GM12878 (cell line): ENCODE results near the gene ABL2.

ENCODE experiments used
- BRCA1 ChIP-seq: IDR thresholded peaks from 2 replicates; pipeline ENCODE4 v1.6.1; 2011; ENCODE audit warnings: low read depth, low read length, improper control_type of control experiment
- HDAC2 ChIP-seq: fragments of 200-600 bp; sonication (generic); IDR thresholded peaks from 2 replicates; pipeline ENCODE4 v1.6.1; 2017
- POLR2A ChIP-seq: IDR thresholded peaks from 2 replicates; pipeline ENCODE4 v1.6.1; 2011; ENCODE audit warnings: low read depth, mild to moderate bottlenecking, low read length
- POLR2AphosphoS5 ChIP-seq: IDR thresholded peaks from 2 replicates; pipeline ENCODE4 v1.6.1; 2011; ENCODE audit warnings: mild to moderate bottlenecking, low read length, inconsistent platforms
- SIX5 ChIP-seq: IDR thresholded peaks from 2 replicates; pipeline ENCODE4 v1.6.1; 2011; ENCODE audit warnings: mild to moderate bottlenecking, low read depth, low read length, moderate library complexity; ENCODE audit not compliant: severe bottlenecking
- SP1 ChIP-seq: IDR thresholded peaks from one replicate; pipeline ENCODE4 v1.6.1; 2011; ENCODE audit warnings: low read depth, low read length
- SREBF2 ChIP-seq: IDR thresholded peaks from 2 replicates; pipeline ENCODE4 v1.6.1; 2012; ENCODE audit warnings: mild to moderate bottlenecking, low read length
- ZSCAN29 ChIP-seq: fragments of 450-650 bp; IDR thresholded peaks from 2 replicates; pipeline ENCODE4 v1.6.1; 2017; ENCODE audit warnings: mild to moderate bottlenecking, moderate library complexity
- TF ChIP-seq, protein P1 (sequence below): IDR thresholded peaks from 2 replicates; pipeline ENCODE4 v1.6.1; 2011; ENCODE audit warnings: low read depth, low read length, improper control_type of control experiment, borderline replicate concordance
- TF ChIP-seq, protein P2 (sequence below): IDR thresholded peaks from 2 replicates; pipeline ENCODE4 v1.6.1; 2012; ENCODE audit warnings: low read depth, low read length, improper control_type of control experiment
- TF ChIP-seq, protein P3 (sequence below), 3 experiments: IDR thresholded peaks in 2 of 3; conservative IDR thresholded peaks in 1 of 3; 2 replicates each; pipeline ENCODE4 v1.5.1; 2011; ENCODE audit warnings: low read depth in 3 of 3, low read length in 3 of 3, mild to moderate bottlenecking in 3 of 3, control low read depth in 2 of 3, moderate library complexity in 2 of 3, inconsistent platforms in 1 of 3, mixed read lengths in 1 of 3; ENCODE audit not compliant: control insufficient read depth in 2 of 3, insufficient read depth in 1 of 3; ENCODE audit errors: extremely low read depth in 1 of 3

DNA sequence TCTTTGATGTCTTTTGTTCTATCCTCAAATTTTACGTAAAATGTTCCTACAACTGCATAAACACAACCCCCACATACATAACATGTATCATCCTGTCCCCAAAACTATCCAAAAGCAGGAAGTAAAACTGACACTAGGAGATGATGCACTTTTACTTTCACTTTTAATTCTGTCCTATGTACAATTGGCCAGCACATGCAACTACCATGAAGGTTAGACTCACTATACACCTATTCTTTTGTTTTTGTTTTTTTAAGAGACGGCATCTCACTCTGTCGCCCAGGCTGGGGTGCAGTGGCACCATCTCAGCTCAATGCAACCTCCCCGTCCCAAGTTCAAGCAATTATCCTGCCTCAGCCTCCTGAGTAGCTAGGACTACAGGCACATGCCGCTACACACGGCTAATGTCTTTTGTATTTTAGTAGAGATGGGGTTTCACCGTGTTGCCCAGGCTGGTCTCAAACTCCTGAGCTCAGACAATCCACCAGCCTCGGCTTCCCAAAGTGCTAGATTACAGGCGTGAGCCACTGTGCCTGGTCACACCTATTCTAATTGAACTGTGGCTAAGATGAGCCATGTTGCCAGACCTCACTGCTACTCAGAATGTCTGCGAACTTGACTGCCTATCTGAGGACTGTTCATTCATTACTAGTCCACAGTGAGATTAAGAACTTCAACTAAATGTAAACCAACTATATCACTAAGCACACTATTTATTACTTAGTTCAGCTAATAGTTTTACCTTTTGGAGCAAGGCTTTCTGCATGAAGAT is 99.6 kb downstream of the ABL2 start:
- no peak for TF ChIP-seq SREBF2
- TF ChIP-seq ZSCAN29: no peak
- no peak for TF ChIP-seq SIX5
- no peak for TF ChIP-seq SP1
- TF ChIP-seq POLR2A: no peak
- TF ChIP-seq, protein P1, sequence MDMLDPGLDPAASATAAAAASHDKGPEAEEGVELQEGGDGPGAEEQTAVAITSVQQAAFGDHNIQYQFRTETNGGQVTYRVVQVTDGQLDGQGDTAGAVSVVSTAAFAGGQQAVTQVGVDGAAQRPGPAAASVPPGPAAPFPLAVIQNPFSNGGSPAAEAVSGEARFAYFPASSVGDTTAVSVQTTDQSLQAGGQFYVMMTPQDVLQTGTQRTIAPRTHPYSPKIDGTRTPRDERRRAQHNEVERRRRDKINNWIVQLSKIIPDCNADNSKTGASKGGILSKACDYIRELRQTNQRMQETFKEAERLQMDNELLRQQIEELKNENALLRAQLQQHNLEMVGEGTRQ: no peak
- TF ChIP-seq, protein P2, sequence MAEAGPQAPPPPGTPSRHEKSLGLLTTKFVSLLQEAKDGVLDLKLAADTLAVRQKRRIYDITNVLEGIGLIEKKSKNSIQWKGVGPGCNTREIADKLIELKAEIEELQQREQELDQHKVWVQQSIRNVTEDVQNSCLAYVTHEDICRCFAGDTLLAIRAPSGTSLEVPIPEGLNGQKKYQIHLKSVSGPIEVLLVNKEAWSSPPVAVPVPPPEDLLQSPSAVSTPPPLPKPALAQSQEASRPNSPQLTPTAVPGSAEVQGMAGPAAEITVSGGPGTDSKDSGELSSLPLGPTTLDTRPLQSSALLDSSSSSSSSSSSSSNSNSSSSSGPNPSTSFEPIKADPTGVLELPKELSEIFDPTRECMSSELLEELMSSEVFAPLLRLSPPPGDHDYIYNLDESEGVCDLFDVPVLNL: no peak
- TF ChIP-seq, protein P3, sequence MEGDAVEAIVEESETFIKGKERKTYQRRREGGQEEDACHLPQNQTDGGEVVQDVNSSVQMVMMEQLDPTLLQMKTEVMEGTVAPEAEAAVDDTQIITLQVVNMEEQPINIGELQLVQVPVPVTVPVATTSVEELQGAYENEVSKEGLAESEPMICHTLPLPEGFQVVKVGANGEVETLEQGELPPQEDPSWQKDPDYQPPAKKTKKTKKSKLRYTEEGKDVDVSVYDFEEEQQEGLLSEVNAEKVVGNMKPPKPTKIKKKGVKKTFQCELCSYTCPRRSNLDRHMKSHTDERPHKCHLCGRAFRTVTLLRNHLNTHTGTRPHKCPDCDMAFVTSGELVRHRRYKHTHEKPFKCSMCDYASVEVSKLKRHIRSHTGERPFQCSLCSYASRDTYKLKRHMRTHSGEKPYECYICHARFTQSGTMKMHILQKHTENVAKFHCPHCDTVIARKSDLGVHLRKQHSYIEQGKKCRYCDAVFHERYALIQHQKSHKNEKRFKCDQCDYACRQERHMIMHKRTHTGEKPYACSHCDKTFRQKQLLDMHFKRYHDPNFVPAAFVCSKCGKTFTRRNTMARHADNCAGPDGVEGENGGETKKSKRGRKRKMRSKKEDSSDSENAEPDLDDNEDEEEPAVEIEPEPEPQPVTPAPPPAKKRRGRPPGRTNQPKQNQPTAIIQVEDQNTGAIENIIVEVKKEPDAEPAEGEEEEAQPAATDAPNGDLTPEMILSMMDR (IDR thresholded peaks at IDR 0.05 in 2 of 3, conservative IDR thresholded peaks at IDR 0.05 in 1 of 3; ENCODE audit: control insufficient read depth in 2 of 3, extremely low read depth in 1 of 3, insufficient read depth in 1 of 3, low read depth in 3 of 3, low read length in 3 of 3): no peak
- TF ChIP-seq POLR2AphosphoS5: no peak; the same call in 1 of the 2 replicates
- TF ChIP-seq BRCA1: no peak
- TF ChIP-seq HDAC2: no peak
